NCI-H1417 (cell line): ENCODE results near the gene ARHGEF12.

Experiments
- DNase-seq, 3 experiments: peaks; one replicate each; lab custom pipeline; 2025; lab: John Stamatoyannopoulos, UW

Gene ARHGEF12

GRCh38 chr11:120340529-120340928 is 4.3 kb downstream of the ARHGEF12 start:
- no peak for DNase-seq

GRCh38 chr11:120342226-120342625 is 6.0 kb downstream of the ARHGEF12 start:
- no peak for DNase-seq

GRCh38 chr11:120342678-120343077 is 6.5 kb downstream of the ARHGEF12 start:
- DNase-seq = no peak

- no peak for DNase-seq
Observed at GRCh38 chr11:120343429-120343828, 7.2 kb downstream of the ARHGEF12 start.

- no peak for DNase-seq
Observed at GRCh38 chr11:120344302-120345004, 8.2 kb downstream of the ARHGEF12 start.

GRCh38 chr11:120346233-120346632 is 10.0 kb downstream of the ARHGEF12 start:
- DNase-seq = no peak

GRCh38 chr11:120350637-120351036 is 14.4 kb downstream of the ARHGEF12 start:
- DNase-seq = no peak

GRCh38 chr11:120352405-120352804 is 16.2 kb downstream of the ARHGEF12 start:
- DNase-seq = no peak

GRCh38 chr11:120354068-120354467 is 17.9 kb downstream of the ARHGEF12 start:
- DNase-seq = no peak

- DNase-seq = no peak
Observed at GRCh38 chr11:120354779-120355178, 18.6 kb downstream of the ARHGEF12 start.

GRCh38 chr11:120357620-120358019 is 21.4 kb downstream of the ARHGEF12 start:
- no peak for DNase-seq

- DNase-seq = no peak
Observed at GRCh38 chr11:120358729-120359128, 22.5 kb downstream of the ARHGEF12 start.

- no peak for DNase-seq
Observed at GRCh38 chr11:120363436-120363835, 27.2 kb downstream of the ARHGEF12 start.

GRCh38 chr11:120365512-120365911 is 29.3 kb downstream of the ARHGEF12 start:
- no peak for DNase-seq

- DNase-seq = no peak
Observed at GRCh38 chr11:120372296-120372695, 36.1 kb downstream of the ARHGEF12 start.

- no peak for DNase-seq
Observed at GRCh38 chr11:120375076-120375475, 38.9 kb downstream of the ARHGEF12 start.

- no peak for DNase-seq
Observed at GRCh38 chr11:120376547-120377182, 40.5 kb downstream of the ARHGEF12 start.

- DNase-seq = no peak
Observed at GRCh38 chr11:120378474-120378873, 42.3 kb downstream of the ARHGEF12 start.

GRCh38 chr11:120381401-120381800 is 45.2 kb downstream of the ARHGEF12 start:
- DNase-seq = no peak

- no peak for DNase-seq
Observed at GRCh38 chr11:120383518-120384155, 47.4 kb downstream of the ARHGEF12 start.

- no peak for DNase-seq
Observed at GRCh38 chr11:120384476-120384875, 48.3 kb downstream of the ARHGEF12 start.

GRCh38 chr11:120385110-120385509 is 48.9 kb downstream of the ARHGEF12 start:
- no peak for DNase-seq

GRCh38 chr11:120385655-120386054 is 49.4 kb downstream of the ARHGEF12 start:
- DNase-seq = no peak
